ENCODE results near the gene NTRK2.

DNA sequence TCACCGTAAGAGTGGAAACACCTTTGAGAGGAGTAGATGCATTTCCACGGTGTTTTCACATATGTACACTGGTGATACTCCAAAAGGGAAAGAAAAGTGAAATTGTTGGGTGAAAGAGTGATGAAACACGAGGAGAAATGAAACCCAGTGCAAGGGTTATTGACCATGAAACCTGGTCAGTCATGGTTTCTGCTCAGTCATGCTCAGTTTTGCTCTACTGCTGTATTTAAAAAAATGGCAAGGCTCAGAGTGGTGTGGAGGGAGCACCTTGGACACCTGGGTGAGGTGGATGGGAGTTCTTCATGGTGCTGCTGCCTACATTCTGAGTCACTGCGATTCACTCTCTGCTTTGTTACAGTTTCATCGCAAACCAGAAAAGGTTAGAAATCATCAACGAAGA, 32.3 kb downstream of the NTRK2 start:
- TF ChIP-seq POLR2A (IDR thresholded peaks at IDR 0.05) (no peak), POLR2AphosphoS5 (IDR thresholded peaks at IDR 0.05; ENCODE audit: insufficient read depth in 1 of 2, low read depth in 1 of 2) (no peak)
- TF ChIP-seq, protein P1, sequence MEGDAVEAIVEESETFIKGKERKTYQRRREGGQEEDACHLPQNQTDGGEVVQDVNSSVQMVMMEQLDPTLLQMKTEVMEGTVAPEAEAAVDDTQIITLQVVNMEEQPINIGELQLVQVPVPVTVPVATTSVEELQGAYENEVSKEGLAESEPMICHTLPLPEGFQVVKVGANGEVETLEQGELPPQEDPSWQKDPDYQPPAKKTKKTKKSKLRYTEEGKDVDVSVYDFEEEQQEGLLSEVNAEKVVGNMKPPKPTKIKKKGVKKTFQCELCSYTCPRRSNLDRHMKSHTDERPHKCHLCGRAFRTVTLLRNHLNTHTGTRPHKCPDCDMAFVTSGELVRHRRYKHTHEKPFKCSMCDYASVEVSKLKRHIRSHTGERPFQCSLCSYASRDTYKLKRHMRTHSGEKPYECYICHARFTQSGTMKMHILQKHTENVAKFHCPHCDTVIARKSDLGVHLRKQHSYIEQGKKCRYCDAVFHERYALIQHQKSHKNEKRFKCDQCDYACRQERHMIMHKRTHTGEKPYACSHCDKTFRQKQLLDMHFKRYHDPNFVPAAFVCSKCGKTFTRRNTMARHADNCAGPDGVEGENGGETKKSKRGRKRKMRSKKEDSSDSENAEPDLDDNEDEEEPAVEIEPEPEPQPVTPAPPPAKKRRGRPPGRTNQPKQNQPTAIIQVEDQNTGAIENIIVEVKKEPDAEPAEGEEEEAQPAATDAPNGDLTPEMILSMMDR (IDR thresholded peaks at IDR 0.05): no peak

Measured in vagina (tissue), 2 donors.